ENCODE results near the gene ACOT11.

DNA sequence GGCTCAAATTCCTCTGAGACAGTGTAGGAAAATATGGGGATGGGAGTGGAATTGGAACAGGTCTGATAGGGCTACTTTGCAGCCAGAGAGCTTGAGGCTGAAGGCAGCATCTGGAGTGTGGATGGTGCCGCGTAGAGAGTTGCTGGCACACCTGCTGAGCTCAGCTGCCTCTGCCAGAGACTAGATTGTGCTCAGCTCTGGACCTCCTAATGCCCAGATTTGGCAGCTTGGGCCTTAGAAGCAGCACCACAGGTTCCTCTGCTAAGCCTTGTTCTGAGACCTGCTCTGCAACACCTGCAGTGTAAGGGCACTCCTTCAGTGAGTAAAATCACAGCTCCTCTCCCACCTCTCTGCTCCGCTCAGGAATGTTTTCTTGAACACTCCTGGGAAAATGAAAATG lies 23.3 kb downstream of the ACOT11 start:
- no peak for TF ChIP-seq TAF1 (IDR thresholded peaks at IDR 0.05; ENCODE audit: borderline replicate concordance, low read depth, low read length)
- TF ChIP-seq POLR2AphosphoS5 (IDR thresholded peaks at IDR 0.05; ENCODE audit: low read depth, low read length), result no peak
- no peak for TF ChIP-seq POLR2A (IDR thresholded peaks at IDR 0.05; ENCODE audit: low read depth, low read length)
